Sigmoid colon (tissue), 7 donors: Measurements from ENCODE around the gene STYXL2. TPM values are rescaled to one million over a fixed set of nuclear protein-coding genes. Genes with fewer than 3 reads are reported as not detected.

Experiments
- DNase-seq: peaks from one replicate; pipeline ENCODE4 v3.0.0-alpha.2; 2019
- H3K27ac ChIP-seq, 4 donors: fragments of 200-600 bp; sonication (generic); one replicate each; pipeline ENCODE4 v1.5.1; 2016 to 2019; ENCODE audit warnings: mild to moderate bottlenecking in 1 of 4
- H3K27me3 ChIP-seq, 3 donors: fragments of 200-600 bp; sonication (generic); one replicate each; pipeline ENCODE4 v1.5.1; 2019; ENCODE audit warnings: mild to moderate bottlenecking in 1 of 3
- H3K36me3 ChIP-seq, 4 donors: fragments of 200-600 bp; sonication (generic); one replicate each; pipeline ENCODE4 v1.5.1; 2016 to 2019
- H3K4me1 ChIP-seq, 4 donors: fragments of 200-600 bp; sonication (generic); one replicate each; pipeline ENCODE4 v1.5.1; 2017 to 2019
- H3K4me3 ChIP-seq, 4 donors: fragments of 200-600 bp; sonication (generic); one replicate each; pipeline ENCODE4 v1.5.1; 2017 to 2019; ENCODE audit warnings: mild to moderate bottlenecking in 2 of 4, moderate library complexity in 1 of 4
- H3K9me3 ChIP-seq, 4 donors: fragments of 200-600 bp in 3 of 4; sonication (generic) in 3 of 4; one replicate each; pipeline versions ENCODE4 v1.5.1 to v1.6.1; 2013 to 2019
- CTCF ChIP-seq, 4 experiments: fragments of 450-650 bp in 3 of 4; fragments of 200-600 bp in 1 of 4; IDR thresholded peaks; one replicate each; pipeline ENCODE4 v1.5.1; 2016 to 2019; ENCODE audit warnings: antibody characterized with exemption in 4 of 4, mild to moderate bottlenecking in 3 of 4, moderate library complexity in 2 of 4
- EP300 ChIP-seq, 4 donors: sonication (generic); formaldehyde crosslinking; IDR thresholded peaks; one replicate each; pipeline ENCODE4 v1.6.1; 2017; ENCODE audit warnings: antibody characterized with exemption in 4 of 4
- POLR2A ChIP-seq, 2 donors: fragments of 450-650 bp; IDR thresholded peaks; one replicate each; pipeline ENCODE4 v1.6.1; 2016; ENCODE audit warnings: antibody characterized with exemption in 2 of 2, mild to moderate bottlenecking in 2 of 2, moderate library complexity in 2 of 2
- POLR2AphosphoS5 ChIP-seq, 4 donors: sonication (generic); formaldehyde crosslinking; IDR thresholded peaks; one replicate each; pipeline ENCODE4 v1.6.1; 2017; ENCODE audit warnings: antibody characterized with exemption in 4 of 4
- WGBS, 2 donors: extraction: QIAGEN DNeasy Blood & Tissue Kit; methylation state at CpG; one replicate each; pipeline ENCODE4 v1.1.7; 2013; 5-methylcytosine and 5-hydroxymethylcytosine counted together
- intact Hi-C: fragments of 100-400 bp; cut with DNase I; formaldehyde crosslinking; loops from one replicate; pipeline ENCODE4 v1.15.1; 2023
- polyA plus RNA-seq, 3 donors: library from polyadenylated mRNA; stranded (reverse); fragments of 200-250 nt; gene quantifications; one replicate each; pipeline ENCODE4 v1.2.3, GENCODE V29; 2013
- total RNA-seq, 4 donors: library from RNA; depleted of rRNA; stranded (reverse); fragments of >200 nt; gene quantifications; one replicate each; pipeline ENCODE4 v1.1.0, GENCODE V29; 2016
- donor health status: healthy with polysubstance abuse.
- donor health status: Bipolar disorder and iron deficiency.
- donor health status: healthy.

STYXL2 gene
- under 1 TPM in 1 of 4 donors, not detected in 3; 0.16 TPM for total RNA-seq
- polyA plus RNA-seq = under 1 TPM in 2 of 3 donors, not detected in 1; 0.01 to 0.23 TPM

GRCh38 chr1:167093846-167094516 is at the start of gene STYXL2:
Gene STYXL2 (plus strand): TSS chr1:167094075. CDS start chr1:167094850, 775 bp downstream.
- DNase-seq = no peak
- no peak within 1 kb of the TSS for H3K27ac ChIP-seq
- WGBS, 2 donors = 79 to 81% methylated on average over 8 of the region's 8 CpGs
- H3K27me3 ChIP-seq = no peaks in the 10 kb centered on the region
- no peaks in the 10 kb centered on the region for H3K4me1 ChIP-seq
- TF ChIP-seq EP300 (IDR thresholded peaks at IDR 0.05) = no peak
- TF ChIP-seq POLR2AphosphoS5 (IDR thresholded peaks at IDR 0.05) = no peak
- TF ChIP-seq CTCF (IDR thresholded peaks at IDR 0.05) = no peak
- TF ChIP-seq POLR2A (IDR thresholded peaks at IDR 0.05) = no peak
- no peak within 1 kb of the TSS for H3K4me3 ChIP-seq
- H3K9me3 ChIP-seq = no peaks in the 10 kb centered on the region
- intact Hi-C loops = no loop called here
- no peaks in the 10 kb centered on the region for H3K36me3 ChIP-seq

GRCh38 chr1:167051907-167052306 is 42.0 kb upstream of the STYXL2 start:
- TF ChIP-seq POLR2AphosphoS5 (IDR thresholded peaks at IDR 0.05) (no peak), POLR2A (IDR thresholded peaks at IDR 0.05) (no peak), EP300 (IDR thresholded peaks at IDR 0.05) (no peak), CTCF (IDR thresholded peaks at IDR 0.05) (no peak)
- Histone ChIP-seq H3K4me3 (no peak overlapping the region), H3K27ac (no peak overlapping the region), H3K9me3 (no peaks in the 10 kb centered on the region), H3K36me3 (no peaks in the 10 kb centered on the region), H3K27me3 (no peaks in the 10 kb centered on the region), H3K4me1 (no peaks in the 10 kb centered on the region)
- DNase-seq = no peak
- 96 to 97% methylated on average over 5 of the region's 5 CpGs for WGBS, 2 donors
- intact Hi-C loops = no loop called here

- no peaks in the 10 kb centered on the region for H3K4me1 ChIP-seq
- H3K27ac ChIP-seq = no peak overlapping the region
- intact Hi-C loops = no loop called here
- H3K9me3 ChIP-seq = no peaks in the 10 kb centered on the region
- no peaks in the 10 kb centered on the region for H3K27me3 ChIP-seq
- no peak for DNase-seq
- no peak overlapping the region for H3K4me3 ChIP-seq
- peak in 2 of 4 experiments; percentile 23 to 34 for TF ChIP-seq CTCF (IDR thresholded peaks at IDR 0.05)
- no peak for TF ChIP-seq POLR2AphosphoS5 (IDR thresholded peaks at IDR 0.05)
- no peaks in the 10 kb centered on the region for H3K36me3 ChIP-seq
- WGBS, 2 donors = 86% methylated on average over 8 of the region's 8 CpGs
These were observed 41.5 kb upstream of the STYXL2 start for GRCh38 chr1:167052389-167052788.

- Histone ChIP-seq H3K4me1 (peaks cover 0 to 7% (median 6%) of the 10 kb centered on the region in 4 donors), H3K4me3 (no peak overlapping the region), H3K36me3 (no peaks in the 10 kb centered on the region), H3K27ac (no peak overlapping the region), H3K27me3 (no peaks in the 10 kb centered on the region), H3K9me3 (no peaks in the 10 kb centered on the region)
- intact Hi-C loops = no loop called here
- no peak for DNase-seq
- 75 to 86% methylated on average over 3 of the region's 3 CpGs for WGBS, 2 donors
- no peak for TF ChIP-seq EP300 (IDR thresholded peaks at IDR 0.05)
- no peak for TF ChIP-seq POLR2AphosphoS5 (IDR thresholded peaks at IDR 0.05)
These were observed 39.3 kb upstream of the STYXL2 start for GRCh38 chr1:167054531-167054930.

GRCh38 chr1:167054946-167055630 is 38.8 kb upstream of the STYXL2 start:
- no peak for DNase-seq
- Histone ChIP-seq H3K36me3 (no peaks in the 10 kb centered on the region), H3K27me3 (no peaks in the 10 kb centered on the region), H3K4me3 (no peak overlapping the region), H3K27ac (no peak overlapping the region), H3K9me3 (no peaks in the 10 kb centered on the region), H3K4me1 (peaks cover 0 to 7% (median 6%) of the 10 kb centered on the region in 4 donors)
- TF ChIP-seq EP300 (IDR thresholded peaks at IDR 0.05) = no peak
- no peak for TF ChIP-seq POLR2AphosphoS5 (IDR thresholded peaks at IDR 0.05)
- TF ChIP-seq CTCF (IDR thresholded peaks at IDR 0.05) = no peak
- no peak for TF ChIP-seq POLR2A (IDR thresholded peaks at IDR 0.05)
- WGBS, 2 donors = 81 to 86% methylated on average over 14 of the region's 14 CpGs
- intact Hi-C loops = loop anchor here (5.0 kb wide), 1 partner anchor 78 kb away; the partner anchor contains the start of gene ILDR2
